Stomach (tissue), 4 donors: ENCODE data around the gene RPN1.

Experiments used
- POLR2A ChIP-seq, 4 donors: fragments of 450-650 bp; IDR thresholded peaks; one replicate each; pipeline ENCODE4 v1.6.1; 2016; ENCODE audit warnings: antibody characterized with exemption in 4 of 4, control low read depth in 2 of 4, mild to moderate bottlenecking in 1 of 4, moderate library complexity in 1 of 4
- POLR2AphosphoS5 ChIP-seq, 3 donors: sonication (generic); formaldehyde crosslinking; IDR thresholded peaks; one replicate each; pipeline ENCODE4 v1.6.1; 2016; ENCODE audit warnings: antibody characterized with exemption in 3 of 3

GRCh38 chr3:128585189-128585588 is 65.4 kb downstream of the RPN1 start:
- no peak for TF ChIP-seq POLR2A (IDR thresholded peaks at IDR 0.05)
- no peak for TF ChIP-seq POLR2AphosphoS5 (IDR thresholded peaks at IDR 0.05)
